ENCODE measurements around the gene ENPP1.

ENPP1 gene

GRCh38 chr6:131877999-131878789 lies 70.4 kb downstream of the ENPP1 start:
- no peak for DNase-seq (ENCODE audit: low read depth, low spot score)
- TF ChIP-seq FOXP2 (optimal IDR thresholded peaks at IDR 0.05; ENCODE audit: control extremely low read depth, extremely low read length, insufficient read depth) (no peak), POLR2AphosphoS5 (IDR thresholded peaks at IDR 0.05; ENCODE audit: borderline replicate concordance, low read depth, low read length) (no peak), EZH2 (IDR thresholded peaks at IDR 0.05) (no peak)
- Histone ChIP-seq H3K9ac (ENCODE audit: insufficient read length) (no peak overlapping the region), H3K9me3 (ENCODE audit: low read depth, low read length) (no peaks in the 10 kb centered on the region), H3K27ac (no peak overlapping the region), H3K4me3 (no peak overlapping the region), H3K36me3 (ENCODE audit: insufficient read depth, low read length) (peaks cover 31% of the 10 kb centered on the region)

- no peak for TF ChIP-seq POLR2AphosphoS5 (IDR thresholded peaks at IDR 0.05; ENCODE audit: borderline replicate concordance, low read depth, low read length)
- no peak for TF ChIP-seq EZH2 (IDR thresholded peaks at IDR 0.05)
- no peak for TF ChIP-seq FOXP2 (optimal IDR thresholded peaks at IDR 0.05; ENCODE audit: control extremely low read depth, extremely low read length, insufficient read depth)
- H3K27ac ChIP-seq, result no peak overlapping the region
Measured at GRCh38 chr6:131883016-131883415, 75.2 kb downstream of the ENPP1 start.

GRCh38 chr6:131885237-131885636 lies 77.4 kb downstream of the ENPP1 start:
- Histone ChIP-seq H3K9me3 (ENCODE audit: low read depth, low read length) (no peaks in the 10 kb centered on the region), H3K9ac (ENCODE audit: insufficient read length) (no peak overlapping the region), H3K27ac (no peak overlapping the region), H3K36me3 (ENCODE audit: insufficient read depth, low read length) (peaks cover 22% of the 10 kb centered on the region), H3K4me3 (no peak overlapping the region)
- DNase-seq (ENCODE audit: low read depth, low spot score), result no peak
- TF ChIP-seq POLR2AphosphoS5 (IDR thresholded peaks at IDR 0.05; ENCODE audit: borderline replicate concordance, low read depth, low read length), result no peak
- TF ChIP-seq EZH2 (IDR thresholded peaks at IDR 0.05), result no peak
- no peak for TF ChIP-seq FOXP2 (optimal IDR thresholded peaks at IDR 0.05; ENCODE audit: control extremely low read depth, extremely low read length, insufficient read depth)

More at GRCh38 chr6:131883016-131883415, 75.2 kb downstream of the ENPP1 start:
- DNase-seq (ENCODE audit: low read depth, low spot score), result no peak
- Histone ChIP-seq H3K4me3 (no peak overlapping the region), H3K9ac (ENCODE audit: insufficient read length) (no peak overlapping the region), H3K36me3 (ENCODE audit: insufficient read depth, low read length) (peaks cover 26% of the 10 kb centered on the region), H3K9me3 (ENCODE audit: low read depth, low read length) (no peaks in the 10 kb centered on the region)

- Histone ChIP-seq H3K4me3 (no peak overlapping the region), H3K9ac (ENCODE audit: insufficient read length) (no peak overlapping the region), H3K36me3 (ENCODE audit: insufficient read depth, low read length) (peaks cover 22% of the 10 kb centered on the region), H3K9me3 (ENCODE audit: low read depth, low read length) (no peaks in the 10 kb centered on the region), H3K27ac (no peak overlapping the region)
- DNase-seq (ENCODE audit: low read depth, low spot score), result no peak
- TF ChIP-seq POLR2AphosphoS5 (IDR thresholded peaks at IDR 0.05; ENCODE audit: borderline replicate concordance, low read depth, low read length) (no peak), FOXP2 (optimal IDR thresholded peaks at IDR 0.05; ENCODE audit: control extremely low read depth, extremely low read length, insufficient read depth) (no peak), EZH2 (IDR thresholded peaks at IDR 0.05) (no peak)
Measured at GRCh38 chr6:131886517-131886916, 78.7 kb downstream of the ENPP1 start.

- TF ChIP-seq FOXP2 (optimal IDR thresholded peaks at IDR 0.05; ENCODE audit: control extremely low read depth, extremely low read length, insufficient read depth) (no peak), POLR2AphosphoS5 (IDR thresholded peaks at IDR 0.05; ENCODE audit: borderline replicate concordance, low read depth, low read length) (no peak), EZH2 (IDR thresholded peaks at IDR 0.05) (no peak)
- Histone ChIP-seq H3K27ac (no peak overlapping the region), H3K9ac (ENCODE audit: insufficient read length) (no peak overlapping the region), H3K4me3 (no peak overlapping the region), H3K9me3 (ENCODE audit: low read depth, low read length) (no peaks in the 10 kb centered on the region), H3K36me3 (ENCODE audit: insufficient read depth, low read length) (peaks cover 19% of the 10 kb centered on the region)
- DNase-seq (ENCODE audit: low read depth, low spot score), result no peak
Measured at GRCh38 chr6:131890091-131890490, 82.3 kb downstream of the ENPP1 start.

GRCh38 chr6:131893198-131893597 lies 85.4 kb downstream of the ENPP1 start:
- Histone ChIP-seq H3K27ac (no peak overlapping the region), H3K36me3 (ENCODE audit: insufficient read depth, low read length) (peaks cover 14% of the 10 kb centered on the region), H3K9me3 (ENCODE audit: low read depth, low read length) (no peaks in the 10 kb centered on the region), H3K9ac (ENCODE audit: insufficient read length) (no peak overlapping the region), H3K4me3 (no peak overlapping the region)
- DNase-seq (ENCODE audit: low read depth, low spot score), result no peak
- no peak for TF ChIP-seq EZH2 (IDR thresholded peaks at IDR 0.05)
- no peak for TF ChIP-seq POLR2AphosphoS5 (IDR thresholded peaks at IDR 0.05; ENCODE audit: borderline replicate concordance, low read depth, low read length)
- no peak for TF ChIP-seq FOXP2 (optimal IDR thresholded peaks at IDR 0.05; ENCODE audit: control extremely low read depth, extremely low read length, insufficient read depth)

GRCh38 chr6:131894493-131895424 lies 86.9 kb downstream of the ENPP1 start:
- Histone ChIP-seq H3K4me3 (no peak overlapping the region), H3K9ac (ENCODE audit: insufficient read length) (no peak overlapping the region), H3K36me3 (ENCODE audit: insufficient read depth, low read length) (peaks cover 6% of the 10 kb centered on the region; the same call in 1 of the 2 replicates), H3K9me3 (ENCODE audit: low read depth, low read length) (no peaks in the 10 kb centered on the region), H3K27ac (no peak overlapping the region)
- TF ChIP-seq FOXP2 (optimal IDR thresholded peaks at IDR 0.05; ENCODE audit: control extremely low read depth, extremely low read length, insufficient read depth) (no peak), EZH2 (IDR thresholded peaks at IDR 0.05) (no peak), POLR2AphosphoS5 (IDR thresholded peaks at IDR 0.05; ENCODE audit: borderline replicate concordance, low read depth, low read length) (no peak)
- DNase-seq (ENCODE audit: low read depth, low spot score), result no peak

GRCh38 chr6:131897050-131897435 lies 89.2 kb downstream of the ENPP1 start:
- Histone ChIP-seq H3K9me3 (ENCODE audit: low read depth, low read length) (no peaks in the 10 kb centered on the region), H3K4me3 (no peak overlapping the region), H3K36me3 (ENCODE audit: insufficient read depth, low read length) (no peaks in the 10 kb centered on the region), H3K27ac (no peak overlapping the region), H3K9ac (ENCODE audit: insufficient read length) (no peak overlapping the region)
- DNase-seq (ENCODE audit: low read depth, low spot score), result no peak
- no peak for TF ChIP-seq EZH2 (IDR thresholded peaks at IDR 0.05)
